IMR-90 (cell line): Measurements from ENCODE around the gene RHBDD2.

Source experiments
- FOS ChIP-seq: fragments of 150-350 bp; IDR thresholded peaks from 2 replicates; pipeline ENCODE4 v1.6.1; 2016; ENCODE audit warnings: low read depth, low read length
- MXI1 ChIP-seq: IDR thresholded peaks from 2 replicates; pipeline ENCODE4 v1.6.1; 2012; ENCODE audit warnings: low read depth, mild to moderate bottlenecking, low read length, moderate library complexity, borderline replicate concordance
- TF ChIP-seq, protein P1 (sequence below): conservative IDR thresholded peaks from 2 replicates; pipeline ENCODE4 v1.5.1; 2012; ENCODE audit warnings: mild to moderate bottlenecking, low read depth, low read length, improper control_type of control experiment
- TF ChIP-seq, protein P2 (sequence below): fragments of 150-350 bp; IDR thresholded peaks from 2 replicates; pipeline ENCODE4 v1.6.1; 2017; ENCODE audit warnings: mild to moderate bottlenecking, antibody characterized with exemption, low read length, low read depth
- TF ChIP-seq, protein P3 (sequence below): fragments of 150-350 bp; IDR thresholded peaks from 2 replicates; pipeline ENCODE4 v1.6.1; 2016; ENCODE audit warnings: low read depth, mild to moderate bottlenecking, low read length, moderate library complexity, borderline replicate concordance

DNA sequence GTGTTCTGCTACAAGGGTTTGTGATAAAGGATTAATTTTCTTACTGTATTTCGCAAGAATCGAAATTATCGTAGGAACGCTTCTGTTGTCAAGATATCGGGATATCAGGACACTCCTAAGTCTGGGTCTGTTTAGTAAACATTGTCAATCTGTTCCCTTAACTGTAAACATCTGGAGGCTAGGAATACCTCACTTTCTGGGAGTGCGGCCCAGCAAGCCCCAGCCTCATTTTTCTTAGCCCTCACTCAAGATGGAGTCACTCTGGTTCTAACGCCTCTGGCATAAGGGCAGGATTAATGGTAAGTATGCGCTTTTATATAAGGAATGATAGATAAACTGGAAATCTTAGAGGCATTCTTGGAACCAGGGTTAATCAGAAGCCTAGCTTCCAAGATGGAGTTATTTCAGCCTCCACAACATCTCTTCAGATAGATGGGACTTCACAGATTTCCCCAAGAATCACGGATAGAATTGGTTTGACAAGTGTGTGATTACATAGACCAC, 35.2 kb upstream of the RHBDD2 start:
- TF ChIP-seq, protein P1, sequence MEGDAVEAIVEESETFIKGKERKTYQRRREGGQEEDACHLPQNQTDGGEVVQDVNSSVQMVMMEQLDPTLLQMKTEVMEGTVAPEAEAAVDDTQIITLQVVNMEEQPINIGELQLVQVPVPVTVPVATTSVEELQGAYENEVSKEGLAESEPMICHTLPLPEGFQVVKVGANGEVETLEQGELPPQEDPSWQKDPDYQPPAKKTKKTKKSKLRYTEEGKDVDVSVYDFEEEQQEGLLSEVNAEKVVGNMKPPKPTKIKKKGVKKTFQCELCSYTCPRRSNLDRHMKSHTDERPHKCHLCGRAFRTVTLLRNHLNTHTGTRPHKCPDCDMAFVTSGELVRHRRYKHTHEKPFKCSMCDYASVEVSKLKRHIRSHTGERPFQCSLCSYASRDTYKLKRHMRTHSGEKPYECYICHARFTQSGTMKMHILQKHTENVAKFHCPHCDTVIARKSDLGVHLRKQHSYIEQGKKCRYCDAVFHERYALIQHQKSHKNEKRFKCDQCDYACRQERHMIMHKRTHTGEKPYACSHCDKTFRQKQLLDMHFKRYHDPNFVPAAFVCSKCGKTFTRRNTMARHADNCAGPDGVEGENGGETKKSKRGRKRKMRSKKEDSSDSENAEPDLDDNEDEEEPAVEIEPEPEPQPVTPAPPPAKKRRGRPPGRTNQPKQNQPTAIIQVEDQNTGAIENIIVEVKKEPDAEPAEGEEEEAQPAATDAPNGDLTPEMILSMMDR = no peak
- TF ChIP-seq, protein P2, sequence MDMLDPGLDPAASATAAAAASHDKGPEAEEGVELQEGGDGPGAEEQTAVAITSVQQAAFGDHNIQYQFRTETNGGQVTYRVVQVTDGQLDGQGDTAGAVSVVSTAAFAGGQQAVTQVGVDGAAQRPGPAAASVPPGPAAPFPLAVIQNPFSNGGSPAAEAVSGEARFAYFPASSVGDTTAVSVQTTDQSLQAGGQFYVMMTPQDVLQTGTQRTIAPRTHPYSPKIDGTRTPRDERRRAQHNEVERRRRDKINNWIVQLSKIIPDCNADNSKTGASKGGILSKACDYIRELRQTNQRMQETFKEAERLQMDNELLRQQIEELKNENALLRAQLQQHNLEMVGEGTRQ = no peak
- TF ChIP-seq FOS = no peak
- no peak for TF ChIP-seq MXI1
- TF ChIP-seq, protein P3, sequence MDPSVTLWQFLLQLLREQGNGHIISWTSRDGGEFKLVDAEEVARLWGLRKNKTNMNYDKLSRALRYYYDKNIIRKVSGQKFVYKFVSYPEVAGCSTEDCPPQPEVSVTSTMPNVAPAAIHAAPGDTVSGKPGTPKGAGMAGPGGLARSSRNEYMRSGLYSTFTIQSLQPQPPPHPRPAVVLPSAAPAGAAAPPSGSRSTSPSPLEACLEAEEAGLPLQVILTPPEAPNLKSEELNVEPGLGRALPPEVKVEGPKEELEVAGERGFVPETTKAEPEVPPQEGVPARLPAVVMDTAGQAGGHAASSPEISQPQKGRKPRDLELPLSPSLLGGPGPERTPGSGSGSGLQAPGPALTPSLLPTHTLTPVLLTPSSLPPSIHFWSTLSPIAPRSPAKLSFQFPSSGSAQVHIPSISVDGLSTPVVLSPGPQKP = no peak
